ENCODE results near the gene CENPP.
"Not testable (repeated sequence)": the region's sequence is repeated elsewhere in the genome, so short reads cannot be mapped to it uniquely, and the experiment has no call there.

The CENPP gene

GRCh38 chr9:92397853-92398252 is 72.1 kb downstream of the CENPP start:
- Histone ChIP-seq H3K27me3 (ENCODE audit: control insufficient read depth, insufficient read depth, low read length, poor library complexity, severe bottlenecking) (no peaks in the 10 kb centered on the region), H3K4me1 (ENCODE audit: control insufficient read depth, insufficient read depth, low read length) (no peaks in the 10 kb centered on the region), H3K27ac (ENCODE audit: insufficient read depth, low read depth, low read length, poor library complexity, severe bottlenecking) (no peak overlapping the region), H3K9me3 (ENCODE audit: control insufficient read depth, low read length) (no peaks in the 10 kb centered on the region), H3K36me3 (ENCODE audit: control insufficient read depth, insufficient read depth, low read length) (no peaks in the 10 kb centered on the region), H3K4me3 (ENCODE audit: insufficient read depth, low read depth, low read length) (no peak overlapping the region)
- WGBS, 2 experiments: 93 to 94% methylated on average over 3 of the region's 3 CpGs

GRCh38 chr9:92402360-92402759 is 76.6 kb downstream of the CENPP start:
- H3K36me3 ChIP-seq (ENCODE audit: control insufficient read depth, insufficient read depth, low read length): no peaks in the 10 kb centered on the region
- WGBS, 2 experiments: 79 to 100% methylated on average over 1 of the region's 1 CpG
- no peaks in the 10 kb centered on the region for H3K9me3 ChIP-seq (ENCODE audit: control insufficient read depth, low read length)
- no peaks in the 10 kb centered on the region for H3K4me1 ChIP-seq (ENCODE audit: control insufficient read depth, insufficient read depth, low read length)
- H3K4me3 ChIP-seq (ENCODE audit: insufficient read depth, low read depth, low read length): no peak overlapping the region
- H3K27me3 ChIP-seq (ENCODE audit: control insufficient read depth, insufficient read depth, low read length, poor library complexity, severe bottlenecking): no peaks in the 10 kb centered on the region
- no peak overlapping the region for H3K27ac ChIP-seq (ENCODE audit: insufficient read depth, low read depth, low read length, poor library complexity, severe bottlenecking)

GRCh38 chr9:92402826-92403745 is 77.3 kb downstream of the CENPP start:
- Histone ChIP-seq H3K27ac (ENCODE audit: insufficient read depth, low read depth, low read length, poor library complexity, severe bottlenecking) (no peak overlapping the region), H3K36me3 (ENCODE audit: control insufficient read depth, insufficient read depth, low read length) (no peaks in the 10 kb centered on the region), H3K27me3 (ENCODE audit: control insufficient read depth, insufficient read depth, low read length, poor library complexity, severe bottlenecking) (no peaks in the 10 kb centered on the region), H3K4me1 (ENCODE audit: control insufficient read depth, insufficient read depth, low read length) (no peaks in the 10 kb centered on the region), H3K4me3 (ENCODE audit: insufficient read depth, low read depth, low read length) (no peak overlapping the region), H3K9me3 (ENCODE audit: control insufficient read depth, low read length) (no peaks in the 10 kb centered on the region)
- 97 to 100% methylated on average over 3 of the region's 5 CpGs for WGBS, 2 experiments

GRCh38 chr9:92404042-92404836 is 78.5 kb downstream of the CENPP start, which contains the start of gene OGN:
TSS of gene OGN (minus strand) at chr9:92404578. CDS start at chr9:92403407, 1,171 bp downstream.
- Histone ChIP-seq H3K27ac (ENCODE audit: insufficient read depth, low read depth, low read length, poor library complexity, severe bottlenecking) (no peak within 1 kb of the TSS), H3K4me1 (ENCODE audit: control insufficient read depth, insufficient read depth, low read length) (no peaks in the 10 kb centered on the region), H3K36me3 (ENCODE audit: control insufficient read depth, insufficient read depth, low read length) (no peaks in the 10 kb centered on the region), H3K27me3 (ENCODE audit: control insufficient read depth, insufficient read depth, low read length, poor library complexity, severe bottlenecking) (no peaks in the 10 kb centered on the region), H3K9me3 (ENCODE audit: control insufficient read depth, low read length) (no peaks in the 10 kb centered on the region), H3K4me3 (ENCODE audit: insufficient read depth, low read depth, low read length) (no peak within 1 kb of the TSS)
- 93 to 95% methylated on average over 2 to 4 of the region's 5 CpGs for WGBS, 2 experiments

GRCh38 chr9:92405818-92406217 is 80.1 kb downstream of the CENPP start:
- WGBS, 2 experiments: 86 to 89% methylated on average over 4 of the region's 4 CpGs
- no peaks in the 10 kb centered on the region for H3K9me3 ChIP-seq (ENCODE audit: control insufficient read depth, low read length)
- no peaks in the 10 kb centered on the region for H3K27me3 ChIP-seq (ENCODE audit: control insufficient read depth, insufficient read depth, low read length, poor library complexity, severe bottlenecking)
- no peaks in the 10 kb centered on the region for H3K36me3 ChIP-seq (ENCODE audit: control insufficient read depth, insufficient read depth, low read length)
- H3K27ac ChIP-seq (ENCODE audit: insufficient read depth, low read depth, low read length, poor library complexity, severe bottlenecking): no peak overlapping the region
- H3K4me1 ChIP-seq (ENCODE audit: control insufficient read depth, insufficient read depth, low read length): no peaks in the 10 kb centered on the region
- no peak overlapping the region for H3K4me3 ChIP-seq (ENCODE audit: insufficient read depth, low read depth, low read length)

GRCh38 chr9:92406477-92406876 is 80.7 kb downstream of the CENPP start:
- H3K27me3 ChIP-seq (ENCODE audit: control insufficient read depth, insufficient read depth, low read length, poor library complexity, severe bottlenecking): no peaks in the 10 kb centered on the region
- no peak overlapping the region for H3K27ac ChIP-seq (ENCODE audit: insufficient read depth, low read depth, low read length, poor library complexity, severe bottlenecking)
- H3K9me3 ChIP-seq (ENCODE audit: control insufficient read depth, low read length): no peaks in the 10 kb centered on the region
- 48 to 71% methylated on average over 3 of the region's 3 CpGs for WGBS, 2 experiments
- no peaks in the 10 kb centered on the region for H3K36me3 ChIP-seq (ENCODE audit: control insufficient read depth, insufficient read depth, low read length)
- H3K4me1 ChIP-seq (ENCODE audit: control insufficient read depth, insufficient read depth, low read length): no peaks in the 10 kb centered on the region
- no peak overlapping the region for H3K4me3 ChIP-seq (ENCODE audit: insufficient read depth, low read depth, low read length)

- H3K27me3 ChIP-seq (ENCODE audit: control insufficient read depth, insufficient read depth, low read length, poor library complexity, severe bottlenecking): no peaks in the 10 kb centered on the region
- WGBS, 2 experiments: 93 to 97% methylated on average over 2 of the region's 2 CpGs
- H3K4me1 ChIP-seq (ENCODE audit: control insufficient read depth, insufficient read depth, low read length): no peaks in the 10 kb centered on the region
- no peak overlapping the region for H3K27ac ChIP-seq (ENCODE audit: insufficient read depth, low read depth, low read length, poor library complexity, severe bottlenecking)
- no peaks in the 10 kb centered on the region for H3K36me3 ChIP-seq (ENCODE audit: control insufficient read depth, insufficient read depth, low read length)
- no peaks in the 10 kb centered on the region for H3K9me3 ChIP-seq (ENCODE audit: control insufficient read depth, low read length)
- no peak overlapping the region for H3K4me3 ChIP-seq (ENCODE audit: insufficient read depth, low read depth, low read length)
Observed at GRCh38 chr9:92407818-92408217, 82.1 kb downstream of the CENPP start.

GRCh38 chr9:92408747-92409478 is 83.2 kb downstream of the CENPP start:
- Histone ChIP-seq H3K36me3 (ENCODE audit: control insufficient read depth, insufficient read depth, low read length) (no peaks in the 10 kb centered on the region), H3K9me3 (ENCODE audit: control insufficient read depth, low read length) (no peaks in the 10 kb centered on the region), H3K27me3 (ENCODE audit: control insufficient read depth, insufficient read depth, low read length, poor library complexity, severe bottlenecking) (no peaks in the 10 kb centered on the region), H3K4me3 (ENCODE audit: insufficient read depth, low read depth, low read length) (no peak overlapping the region), H3K27ac (ENCODE audit: insufficient read depth, low read depth, low read length, poor library complexity, severe bottlenecking) (no peak overlapping the region), H3K4me1 (ENCODE audit: control insufficient read depth, insufficient read depth, low read length) (no peaks in the 10 kb centered on the region)
- 100% methylated on average over 2 of the region's 2 CpGs; no CpG with 5 or more reads in 1 of the 2 experiments for WGBS, 2 experiments

GRCh38 chr9:92411157-92411556 is 85.4 kb downstream of the CENPP start:
- H3K9me3 ChIP-seq (ENCODE audit: control insufficient read depth, low read length); H3K4me1 ChIP-seq (ENCODE audit: control insufficient read depth, insufficient read depth, low read length); H3K27me3 ChIP-seq (ENCODE audit: control insufficient read depth, insufficient read depth, low read length, poor library complexity, severe bottlenecking); H3K4me3 ChIP-seq (ENCODE audit: insufficient read depth, low read depth, low read length); H3K36me3 ChIP-seq (ENCODE audit: control insufficient read depth, insufficient read depth, low read length); H3K27ac ChIP-seq (ENCODE audit: insufficient read depth, low read depth, low read length, poor library complexity, severe bottlenecking): not testable (repeated sequence)
- WGBS, 2 experiments: 85 to 89% methylated on average over 4 of the region's 4 CpGs

- no peaks in the 10 kb centered on the region for H3K36me3 ChIP-seq (ENCODE audit: control insufficient read depth, insufficient read depth, low read length)
- H3K27me3 ChIP-seq (ENCODE audit: control insufficient read depth, insufficient read depth, low read length, poor library complexity, severe bottlenecking): no peaks in the 10 kb centered on the region
- no peak overlapping the region for H3K4me3 ChIP-seq (ENCODE audit: insufficient read depth, low read depth, low read length)
- no peaks in the 10 kb centered on the region for H3K4me1 ChIP-seq (ENCODE audit: control insufficient read depth, insufficient read depth, low read length)
- no peaks in the 10 kb centered on the region for H3K9me3 ChIP-seq (ENCODE audit: control insufficient read depth, low read length)
- WGBS, 2 experiments: no CpG with 5 or more reads among the region's 1 CpG
- no peak overlapping the region for H3K27ac ChIP-seq (ENCODE audit: insufficient read depth, low read depth, low read length, poor library complexity, severe bottlenecking)
Observed at GRCh38 chr9:92414566-92414965, 88.8 kb downstream of the CENPP start.
